ELR (cell line): Measurements from ENCODE around the gene CABLES1.
"Not testable (repeated sequence)": the region's sequence is repeated elsewhere in the genome, so short reads cannot be mapped to it uniquely, and the experiment has no call there.

Source experiments
- DNase-seq: peaks from one replicate; pipeline ENCODE4 v3.0.0-alpha.2; 2015; ENCODE audit warnings: low read depth

The CABLES1 gene

GRCh38 chr18:23142251-23142929, 7.1 kb downstream of the CABLES1 start:
- peak; percentile 41 for DNase-seq

- DNase-seq: peak; percentile 26
Observed at GRCh38 chr18:23143016-23143814, 7.9 kb downstream of the CABLES1 start.

DNA sequence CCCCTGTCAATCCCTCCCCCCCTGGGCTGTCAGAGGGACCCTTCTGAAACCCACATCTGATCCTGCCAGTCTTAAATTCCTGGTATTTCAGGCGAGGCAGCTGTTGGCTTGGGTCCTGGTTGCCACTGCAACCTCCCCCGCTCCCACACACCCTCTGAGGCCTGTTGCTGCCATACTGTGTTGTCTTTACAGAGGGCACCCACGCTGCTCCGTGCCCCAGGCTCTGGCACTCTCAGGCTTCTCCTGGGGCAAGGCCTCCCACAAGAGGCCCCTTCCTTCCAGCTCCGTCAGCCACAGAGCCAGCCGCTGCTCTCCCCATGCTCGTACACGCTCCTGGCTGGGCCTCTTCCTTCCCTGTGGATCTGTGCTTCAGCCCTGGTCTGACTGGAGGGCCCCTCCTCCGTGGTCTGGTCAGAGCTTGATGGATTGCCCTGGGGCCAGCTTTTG, 8.6 kb downstream of the CABLES1 start:
- no peak for DNase-seq

DNA sequence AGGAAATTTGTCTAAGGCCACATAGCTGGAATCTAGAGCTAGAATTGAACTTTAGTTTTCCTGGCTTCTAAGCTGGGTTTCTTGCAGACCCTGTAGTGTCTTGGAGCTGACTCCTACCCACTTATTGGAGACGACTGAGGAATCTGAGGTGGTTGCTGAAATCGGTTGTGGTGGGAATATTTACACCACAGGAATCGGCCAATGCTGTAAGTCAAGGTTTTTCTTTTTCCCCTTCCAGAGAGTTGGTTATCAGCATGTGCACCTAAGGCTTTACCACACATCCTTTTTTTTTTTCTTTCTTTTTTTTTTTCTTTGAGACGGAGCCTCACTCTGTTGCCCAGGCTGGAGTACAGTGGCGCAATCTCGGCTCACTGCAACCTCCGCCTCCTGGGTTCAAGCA, 9.4 kb downstream of the CABLES1 start:
- no peak for DNase-seq

- no peak for DNase-seq
Observed at GRCh38 chr18:23145621-23146020, 10.3 kb downstream of the CABLES1 start.

DNA sequence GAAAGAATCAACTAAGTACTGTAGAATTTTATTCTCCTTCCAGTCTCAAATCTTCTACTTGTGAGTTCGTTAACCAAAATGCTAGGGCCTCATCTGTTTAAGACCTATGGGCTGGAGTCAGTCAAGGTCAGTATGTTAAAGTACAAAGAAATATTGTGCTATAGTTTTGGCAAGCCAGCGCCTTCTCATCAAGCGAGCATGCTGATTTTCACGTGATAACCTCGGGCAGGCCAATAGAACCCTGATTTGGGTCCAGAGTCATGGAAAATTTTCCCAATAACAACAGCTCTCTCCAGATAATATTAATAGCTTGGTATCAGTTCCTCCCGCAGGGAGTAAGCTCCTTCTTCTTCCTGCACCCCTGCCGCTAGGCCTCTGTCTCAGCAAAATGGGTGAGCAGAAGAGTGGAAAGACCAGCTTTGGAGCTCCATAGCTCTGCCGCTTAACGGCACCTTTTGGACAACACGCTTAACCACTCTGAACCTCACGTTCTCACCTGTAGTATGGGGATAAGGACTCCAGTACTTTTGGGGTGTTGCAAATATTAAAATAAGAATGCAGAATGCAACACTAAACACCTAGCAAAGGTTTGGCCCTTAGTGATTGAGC, 11.7 kb downstream of the CABLES1 start:
- DNase-seq: no peak

DNA sequence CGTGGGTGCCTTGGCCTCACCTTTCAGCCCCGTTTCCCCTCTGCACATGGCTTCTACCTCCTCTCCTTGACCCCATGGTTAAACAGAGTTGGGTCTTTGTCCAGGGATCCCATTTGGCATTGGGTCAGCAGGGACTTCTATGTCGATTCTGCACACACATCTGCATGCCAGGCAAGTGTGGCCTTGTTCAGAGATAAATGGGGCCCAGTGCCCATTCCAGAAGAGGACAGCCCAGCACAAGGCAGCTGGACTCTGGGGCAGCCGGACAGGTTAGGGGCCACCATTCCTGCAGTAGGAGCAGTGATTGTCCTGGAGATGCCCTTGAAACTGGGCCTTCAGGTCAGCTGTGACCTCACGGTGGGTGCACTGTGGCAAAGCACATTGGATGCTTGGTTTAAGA, 13.1 kb downstream of the CABLES1 start:
- DNase-seq: no peak

- DNase-seq: no peak
Observed at GRCh38 chr18:23149570-23149969, 14.3 kb downstream of the CABLES1 start.

GRCh38 chr18:23151414-23152099, 16.3 kb downstream of the CABLES1 start:
- DNase-seq: no peak

- DNase-seq: no peak
Observed at GRCh38 chr18:23154030-23154429, 18.7 kb downstream of the CABLES1 start.

- DNase-seq: no peak
Observed at GRCh38 chr18:23154823-23155500, 19.7 kb downstream of the CABLES1 start.

DNA sequence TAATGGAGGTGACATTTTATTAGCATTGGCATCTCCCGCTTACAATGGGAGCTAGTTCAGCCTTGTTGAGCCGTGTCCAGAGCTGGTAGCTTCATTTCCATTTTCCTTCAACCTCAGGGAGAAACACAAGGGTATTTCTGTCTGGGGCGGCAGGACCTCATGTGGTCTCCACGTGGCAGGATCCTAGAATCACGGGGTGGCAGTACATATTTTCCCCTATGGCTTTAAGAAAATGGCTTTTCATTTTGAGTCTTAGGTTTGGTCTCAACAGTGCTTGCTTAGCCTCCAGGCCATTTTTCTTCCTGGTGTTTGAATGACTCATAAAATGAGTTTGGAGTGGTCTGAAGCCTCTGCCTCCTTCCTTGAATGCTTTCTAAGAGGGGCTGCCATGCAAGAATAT, 20.3 kb downstream of the CABLES1 start:
- DNase-seq: peak; percentile 56

- no peak for DNase-seq
Observed at GRCh38 chr18:23156134-23156533, 20.8 kb downstream of the CABLES1 start.

DNA sequence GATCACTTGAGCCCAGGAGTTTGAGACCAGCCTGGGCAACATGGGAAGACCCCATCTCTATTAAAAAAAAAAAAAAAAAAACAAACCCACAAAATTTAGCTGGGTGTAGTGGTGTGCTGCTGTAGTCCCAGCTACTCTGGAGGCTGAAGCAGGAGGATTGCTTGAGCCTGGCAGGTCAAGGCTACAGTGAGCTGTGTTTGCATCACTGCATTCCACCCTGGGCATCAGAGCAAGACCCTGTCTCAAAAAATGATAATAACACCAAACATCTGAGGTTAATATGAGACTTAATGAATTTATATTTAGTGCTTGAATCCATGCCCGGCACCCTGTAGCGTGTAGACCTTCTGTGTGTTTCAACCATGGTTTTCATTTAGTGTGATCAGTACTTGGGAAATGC, 22.8 kb downstream of the CABLES1 start:
- DNase-seq: no peak

DNA sequence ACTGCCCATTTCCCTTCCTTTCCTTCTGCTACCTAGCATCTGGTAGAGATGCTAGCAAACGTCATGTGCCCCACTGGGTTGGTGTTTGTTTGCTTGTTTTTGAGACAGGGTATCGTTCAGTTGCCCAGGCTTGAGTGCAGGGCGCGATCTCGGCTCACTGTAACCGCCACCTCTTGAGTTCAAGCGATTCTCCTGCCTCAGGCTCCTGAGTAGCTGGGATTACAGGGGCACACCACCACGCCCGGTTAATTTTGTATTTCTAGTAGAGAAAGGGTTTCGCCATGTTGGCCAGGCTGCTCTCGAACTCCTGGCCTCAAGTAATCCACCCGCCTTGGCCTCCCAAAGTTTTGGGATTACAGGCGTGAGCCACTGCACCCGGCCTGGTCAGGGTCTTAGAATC, 23.6 kb downstream of the CABLES1 start:
- DNase-seq: not testable (repeated sequence)

DNA sequence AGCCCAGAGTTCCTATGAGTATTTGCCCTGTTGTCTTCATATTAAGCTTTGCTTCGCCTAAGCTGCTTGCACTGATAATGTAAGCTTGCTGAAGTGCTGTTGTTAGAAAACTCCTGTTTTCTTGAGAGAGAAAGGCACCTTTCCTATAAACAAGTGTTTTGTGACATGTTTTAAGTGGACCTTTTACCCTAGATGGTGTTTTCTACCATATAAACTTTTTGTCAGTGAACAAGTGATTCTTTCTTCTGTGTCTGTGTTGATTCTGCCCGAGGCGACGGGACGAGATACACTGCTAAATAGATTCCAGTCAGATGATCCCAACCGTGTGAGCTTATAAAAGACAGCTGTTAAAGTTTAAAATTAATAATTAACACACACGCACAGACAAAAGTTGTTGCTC, 24.1 kb downstream of the CABLES1 start:
- DNase-seq: no peak

DNA sequence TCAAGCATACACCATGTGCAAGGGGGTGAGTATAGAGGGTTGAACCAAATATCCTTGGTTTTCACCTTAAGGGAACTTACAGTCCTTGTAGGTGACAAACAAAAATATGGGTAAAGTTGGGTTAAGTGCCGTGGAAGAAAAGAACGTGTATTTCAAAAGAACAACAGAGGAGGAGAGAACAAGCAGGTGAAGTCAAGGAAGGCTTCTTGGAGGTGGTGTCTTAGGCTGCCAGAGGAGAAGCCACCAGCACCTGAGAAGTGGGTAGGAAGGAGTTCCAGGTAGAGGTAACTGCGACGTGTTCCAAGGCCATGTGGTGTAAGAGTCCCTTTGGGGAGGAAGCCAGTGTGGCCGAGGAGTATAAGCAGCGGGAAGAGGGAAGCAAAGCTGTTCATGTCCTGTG, 27.2 kb downstream of the CABLES1 start:
- no peak for DNase-seq

- no peak for DNase-seq
Observed at GRCh38 chr18:23163786-23164533, 28.7 kb downstream of the CABLES1 start.

GRCh38 chr18:23165271-23166068, 30.2 kb downstream of the CABLES1 start:
- DNase-seq: no peak

DNA sequence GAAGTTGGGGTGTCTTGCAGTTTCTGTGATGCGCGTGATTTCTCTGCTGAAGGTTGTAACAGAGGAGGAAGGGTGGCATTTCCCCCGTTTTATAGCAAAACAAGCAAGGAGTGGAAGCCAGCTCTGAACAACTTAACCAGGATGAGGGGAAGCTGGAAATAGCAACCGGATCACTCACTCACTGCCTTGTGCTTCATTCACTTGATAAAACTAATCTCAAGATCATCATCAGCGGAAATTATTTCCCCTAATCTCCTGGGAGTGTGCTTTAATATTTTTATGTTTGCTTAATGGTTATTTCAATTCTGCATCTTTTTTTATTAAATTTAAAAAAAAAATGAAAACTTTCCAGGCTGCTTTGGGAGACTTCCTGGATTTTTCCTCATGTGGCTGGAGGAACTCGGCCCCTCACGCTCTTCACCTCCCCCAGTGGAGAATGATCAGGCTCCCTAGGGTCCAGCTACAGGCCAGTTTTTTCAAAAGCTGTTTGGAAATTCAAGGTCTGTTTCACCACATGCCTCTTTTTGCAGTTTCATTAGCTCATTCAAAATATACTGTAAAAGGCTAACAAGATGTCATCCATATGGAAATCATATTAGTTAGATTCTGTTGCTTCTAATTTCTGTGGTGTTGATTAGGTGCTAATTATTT, 31.7 kb downstream of the CABLES1 start:
- no peak for DNase-seq
